HepG2 (cell line): Measurements from ENCODE around the gene MAT2A. TPM values are rescaled to one million over a fixed set of nuclear protein-coding genes. Genes with fewer than 3 reads are reported as not detected.

Experiments
- ATF5 ChIP-seq: sonication (generic); formaldehyde crosslinking; IDR thresholded peaks from 2 replicates; pipeline ENCODE4 v1.4.0; 2020; ENCODE audit warnings: mild to moderate bottlenecking, low read depth, missing genetic modification reagents
- BRCA1 ChIP-seq: sonication (generic); formaldehyde crosslinking; IDR thresholded peaks from 2 replicates; pipeline ENCODE4 v1.4.0; 2020; ENCODE audit warnings: missing genetic modification reagents
- BRF2 ChIP-seq: sonication (generic); formaldehyde crosslinking; IDR thresholded peaks from 2 replicates; pipeline ENCODE4 v1.8.1; 2022; ENCODE audit warnings: mild to moderate bottlenecking, missing genetic modification reagents
- ELF4 ChIP-seq: sonication (generic); formaldehyde crosslinking; IDR thresholded peaks from 2 replicates; pipeline ENCODE4 v1.5.0; 2020; ENCODE audit warnings: missing genetic modification reagents, mild to moderate bottlenecking, moderate library complexity, borderline replicate concordance
- ERF ChIP-seq: IDR thresholded peaks from 2 replicates; pipeline ENCODE4 v1.6.1; 2018; ENCODE audit warnings: missing biosample characterization, missing genetic modification reagents
- FOXK2 ChIP-seq: fragments of 450-650 bp; IDR thresholded peaks from 2 replicates; pipeline ENCODE4 v1.6.1; 2016
- HHEX ChIP-seq: IDR thresholded peaks from 2 replicates; pipeline ENCODE4 v1.6.1; 2016; ENCODE audit warnings: control low read depth
- IRX3 ChIP-seq: sonication (generic); formaldehyde crosslinking; IDR thresholded peaks from 2 replicates; pipeline ENCODE4 v1.8.1; 2023; ENCODE audit warnings: mild to moderate bottlenecking, low read depth, missing genetic modification reagents, borderline replicate concordance
- KLF11 ChIP-seq: IDR thresholded peaks from 2 replicates; pipeline ENCODE4 v1.6.1; 2016; ENCODE audit warnings: missing compliant biosample characterization
- MTF1 ChIP-seq: sonication (generic); formaldehyde crosslinking; IDR thresholded peaks from 2 replicates; pipeline ENCODE4 v1.5.0; 2020; ENCODE audit warnings: missing genetic modification reagents
- SKIL ChIP-seq: sonication (generic); formaldehyde crosslinking; IDR thresholded peaks from 2 replicates; pipeline ENCODE4 v1.8.0; 2022; ENCODE audit warnings: missing genetic modification reagents, mild to moderate bottlenecking, moderate library complexity, borderline replicate concordance
- UBTF ChIP-seq: sonication (generic); formaldehyde crosslinking; IDR thresholded peaks from 2 replicates; pipeline ENCODE4 v1.4.0; 2020; ENCODE audit warnings: mild to moderate bottlenecking, missing genetic modification reagents
- ZBTB14 ChIP-seq: sonication (generic); formaldehyde crosslinking; IDR thresholded peaks from 2 replicates; pipeline ENCODE4 v1.4.0; 2020; ENCODE audit warnings: missing genetic modification reagents
- ZGPAT ChIP-seq: IDR thresholded peaks from 2 replicates; pipeline ENCODE4 v1.6.1; 2016; ENCODE audit warnings: mild to moderate bottlenecking
- ZNF160 ChIP-seq: sonication (generic); formaldehyde crosslinking; IDR thresholded peaks from 2 replicates; pipeline ENCODE4 v1.8.0; 2022; ENCODE audit warnings: mild to moderate bottlenecking, inconsistent platforms, missing genetic modification reagents
- ZNF619 ChIP-seq: sonication (generic); formaldehyde crosslinking; IDR thresholded peaks from 2 replicates; pipeline ENCODE4 v1.4.0; 2020; ENCODE audit warnings: mild to moderate bottlenecking, missing genetic modification reagents
- ZNF644 ChIP-seq: IDR thresholded peaks from 2 replicates; pipeline ENCODE4 v1.6.1; 2016; ENCODE audit warnings: low read depth
- ZNF816 ChIP-seq: sonication (generic); formaldehyde crosslinking; IDR thresholded peaks from 2 replicates; pipeline ENCODE4 v1.8.0; 2022; ENCODE audit warnings: missing genetic modification reagents, mild to moderate bottlenecking, borderline replicate concordance
- polyA plus RNA-seq, 8 experiments: library from polyadenylated mRNA; depleted of rRNA in 3 of 8; stranded (reverse) in 7 of 8; unstranded in 1 of 8; fragments of >200 nt; fragmentation: Illumina TruSeq in 4 of 8; extraction: Trizol in 4 of 8; gene quantifications; 2 replicates each; pipeline versions ENCODE4 v1.2.1 to v1.2.3, GENCODE V29; 2011 to 2016; ENCODE audit warnings: low read depth in 4 of 8, missing spikeins in 1 of 8, mixed read lengths in 1 of 8; ENCODE audit not compliant: insufficient read depth in 1 of 8
- total RNA-seq, 5 experiments: library from RNA; depleted of rRNA; stranded (reverse); fragments of >200 nt; fragmentation: Illumina TruSeq; extraction: Trizol; gene quantifications; 2 replicates each; pipeline ENCODE4 v1.2.3, GENCODE V29; 2016; ENCODE audit warnings: low read depth in 1 of 5

The MAT2A gene
- total and polyA plus RNA-seq, 2 of the 13 experiments (the other 11 are each of a cell fraction or from before 2014, with no cell fraction given), result 155 to 331 TPM

- no peak for TF ChIP-seq ZNF160 (CRISPR knock-in tag)
- no peak for TF ChIP-seq ZBTB14
- TF ChIP-seq ATF5 (CRISPR knock-in tag), result no peak
- no peak for TF ChIP-seq BRCA1 (CRISPR knock-in tag)
- TF ChIP-seq UBTF (CRISPR knock-in tag), result peak; percentile 46; the same call in 1 of the 2 replicates
- no peak for TF ChIP-seq FOXK2
- no peak for TF ChIP-seq MTF1 (CRISPR knock-in tag)
- TF ChIP-seq ELF4 (CRISPR knock-in tag), result no peak; the same call in 1 of the 2 replicates
- TF ChIP-seq BRF2, result no peak
- peak; percentile 85 for TF ChIP-seq ERF (CRISPR knock-in tag)
- TF ChIP-seq ZNF619, result 0 out of 2 replicates have a peak, but pooled peaks have one; percentile 65
- TF ChIP-seq KLF11 (CRISPR knock-in tag), result no peak
- TF ChIP-seq HHEX, result no peak
- TF ChIP-seq IRX3 (CRISPR knock-in tag), result no peak
- TF ChIP-seq ZGPAT (CRISPR knock-in tag), result peak; percentile 52; the same call in 1 of the 2 replicates
- TF ChIP-seq SKIL (CRISPR knock-in tag), result 0 out of 2 replicates have a peak, but pooled peaks have one; percentile 56
- TF ChIP-seq ZNF644 (CRISPR knock-in tag), result 0 out of 2 replicates have a peak, but pooled peaks have one; percentile 37
- TF ChIP-seq ZNF816 (CRISPR knock-in tag), result no peak
Observed at GRCh38 chr2:85589982-85590791, 51.2 kb downstream of the MAT2A start (continued).
